ENCODE data around the gene ZNF692. TPM values are rescaled to one million over a fixed set of nuclear protein-coding genes. Genes with fewer than 3 reads are reported as not detected.

The ZNF692 gene
- total and polyA plus RNA-seq, 2 of the 13 experiments (the other 11 are each of a cell fraction or from before 2014, with no cell fraction given), result 27.3 to 45.8 TPM

- peak; percentile 43; the same call in 1 of the 2 replicates for TF ChIP-seq RNF219 (CRISPR knock-in tag; IDR thresholded peaks at IDR 0.05)
- peak; percentile 77 for TF ChIP-seq ZNF414 (CRISPR knock-in tag; IDR thresholded peaks at IDR 0.05)
- TF ChIP-seq ZMYM2 (CRISPR knock-in tag; IDR thresholded peaks at IDR 0.05), result no peak; the same call in none of the 2 replicates
- peak; percentile 45 for TF ChIP-seq SAP130 (CRISPR knock-in tag; IDR thresholded peaks at IDR 0.05; ENCODE audit: low read depth)
- 0 out of 2 replicates have a peak, but pooled peaks have one; percentile 20 for TF ChIP-seq GTF2F1 (IDR thresholded peaks at IDR 0.05; ENCODE audit: low read length)
- no peak for TF ChIP-seq CBX2 (IDR thresholded peaks at IDR 0.05; ENCODE audit: low read depth, low read length)
- no peak for TF ChIP-seq CBX2 (CRISPR knock-in tag; IDR thresholded peaks at IDR 0.05; ENCODE audit: low read depth)
- no peak for TF ChIP-seq ZSCAN12 (CRISPR knock-in tag; IDR thresholded peaks at IDR 0.05)
- peak; percentile 56; the same call in 1 of the 2 replicates for TF ChIP-seq CBX5 (CRISPR knock-in tag; IDR thresholded peaks at IDR 0.05; ENCODE audit: borderline replicate concordance)
- peak; percentile 85 for TF ChIP-seq ZGPAT (CRISPR knock-in tag; IDR thresholded peaks at IDR 0.05)
- TF ChIP-seq CHD2 (IDR thresholded peaks at IDR 0.05; ENCODE audit: low read depth, low read length), result peak; percentile 76
- no peak for TF ChIP-seq ZNF34 (CRISPR knock-in tag; IDR thresholded peaks at IDR 0.05; ENCODE audit: borderline replicate concordance)
- no peak; a peak in 1 of 4 replicates for TF ChIP-seq EP300 (IDR thresholded peaks at IDR 0.05; ENCODE audit: low read depth in 2 of 2, low read length in 2 of 2)
- no peak for TF ChIP-seq EP300 (CRISPR knock-in tag; IDR thresholded peaks at IDR 0.05; ENCODE audit: borderline replicate concordance)
- no peak for TF ChIP-seq SKIL (CRISPR knock-in tag; IDR thresholded peaks at IDR 0.05; ENCODE audit: borderline replicate concordance)
- TF ChIP-seq SP1 (IDR thresholded peaks at IDR 0.05), result no peak
- TF ChIP-seq SP1 (CRISPR knock-in tag; IDR thresholded peaks at IDR 0.05), result peak; percentile 38; the same call in 1 of the 2 replicates
- no peak for TF ChIP-seq SUZ12 (IDR thresholded peaks at IDR 0.05; ENCODE audit: low read depth, low read length)
- TF ChIP-seq ZNF773 (CRISPR knock-in tag; IDR thresholded peaks at IDR 0.05; ENCODE audit: borderline replicate concordance), result no peak
- no peak for TF ChIP-seq TEAD2 (CRISPR knock-in tag; IDR thresholded peaks at IDR 0.05)
- TF ChIP-seq SRSF1 (optimal IDR thresholded peaks at IDR 0.05; ENCODE audit: low read depth, low read length), result peak; percentile 28
Measured at GRCh38 chr1:248873409-248873992, 14.6 kb upstream of the ZNF692 start (continued).

Data from HepG2 (cell line).